ENCODE data around the gene TOR4A.

The TOR4A gene

DNA sequence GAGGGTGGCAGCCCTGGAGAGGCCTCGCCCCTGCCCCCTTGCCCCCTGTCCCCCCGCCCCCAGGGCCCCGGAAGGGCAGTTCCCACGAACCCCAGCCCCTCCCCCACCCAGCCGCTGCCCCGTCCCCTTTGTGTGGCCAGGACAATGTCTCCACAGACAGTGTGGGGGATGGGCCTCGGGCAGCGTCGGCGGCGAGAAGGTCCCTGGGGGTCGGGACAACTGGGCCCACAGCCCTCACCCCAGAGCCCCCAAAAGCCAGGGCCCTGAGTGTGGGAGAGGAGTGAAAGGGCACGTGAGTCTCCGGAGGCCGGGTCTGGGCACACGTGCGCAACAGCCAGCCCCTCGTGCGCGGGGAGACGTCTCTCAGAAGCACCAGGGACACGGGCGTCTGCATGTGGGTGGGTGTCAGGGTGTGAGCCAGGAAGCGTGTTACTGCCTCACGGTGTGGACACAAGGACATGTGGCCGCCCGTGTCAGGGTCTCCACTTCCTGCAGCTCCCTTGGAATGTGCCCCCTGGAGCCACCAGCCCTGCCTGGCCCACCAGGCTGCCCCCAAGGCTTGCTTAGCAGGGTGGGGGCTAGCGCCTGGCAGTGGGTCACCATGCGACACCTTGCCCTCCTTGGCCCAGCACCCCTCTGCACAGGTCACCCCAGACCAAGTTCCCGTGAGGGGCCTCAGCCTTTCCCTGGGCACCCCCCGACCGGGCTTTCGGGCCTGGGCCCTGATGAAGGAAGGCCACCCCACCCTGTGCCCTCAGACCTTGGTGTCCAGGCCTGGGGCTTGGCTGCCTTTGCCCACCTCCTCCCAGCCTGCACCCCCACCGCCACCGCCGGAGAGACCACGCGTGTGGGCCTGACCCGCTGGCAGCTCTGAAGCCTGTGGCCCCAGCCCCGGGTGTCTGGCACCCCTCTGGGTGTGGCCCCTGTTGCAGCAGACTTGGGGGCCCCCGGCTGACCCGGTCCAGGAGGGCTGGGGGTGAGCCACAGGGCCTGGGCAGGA is 37.3 kb downstream of the TOR4A start:
- Mint-ChIP-seq H3K4me1 (peaks cover 19% of the 10 kb centered on the region), H3K27me3 (ENCODE audit: low read depth, poor library complexity) (no peaks in the 10 kb centered on the region), H3K9me3 (no peaks in the 10 kb centered on the region), H3K36me3 (ENCODE audit: low read depth) (no peaks in the 10 kb centered on the region), H3K4me3 (no peak overlapping the region), H3K27ac (no peak overlapping the region)
- TF ChIP-seq, protein P1, sequence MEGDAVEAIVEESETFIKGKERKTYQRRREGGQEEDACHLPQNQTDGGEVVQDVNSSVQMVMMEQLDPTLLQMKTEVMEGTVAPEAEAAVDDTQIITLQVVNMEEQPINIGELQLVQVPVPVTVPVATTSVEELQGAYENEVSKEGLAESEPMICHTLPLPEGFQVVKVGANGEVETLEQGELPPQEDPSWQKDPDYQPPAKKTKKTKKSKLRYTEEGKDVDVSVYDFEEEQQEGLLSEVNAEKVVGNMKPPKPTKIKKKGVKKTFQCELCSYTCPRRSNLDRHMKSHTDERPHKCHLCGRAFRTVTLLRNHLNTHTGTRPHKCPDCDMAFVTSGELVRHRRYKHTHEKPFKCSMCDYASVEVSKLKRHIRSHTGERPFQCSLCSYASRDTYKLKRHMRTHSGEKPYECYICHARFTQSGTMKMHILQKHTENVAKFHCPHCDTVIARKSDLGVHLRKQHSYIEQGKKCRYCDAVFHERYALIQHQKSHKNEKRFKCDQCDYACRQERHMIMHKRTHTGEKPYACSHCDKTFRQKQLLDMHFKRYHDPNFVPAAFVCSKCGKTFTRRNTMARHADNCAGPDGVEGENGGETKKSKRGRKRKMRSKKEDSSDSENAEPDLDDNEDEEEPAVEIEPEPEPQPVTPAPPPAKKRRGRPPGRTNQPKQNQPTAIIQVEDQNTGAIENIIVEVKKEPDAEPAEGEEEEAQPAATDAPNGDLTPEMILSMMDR (IDR thresholded peaks at IDR 0.05), result no peak
- DNase-seq, result peak; percentile 45

DNA sequence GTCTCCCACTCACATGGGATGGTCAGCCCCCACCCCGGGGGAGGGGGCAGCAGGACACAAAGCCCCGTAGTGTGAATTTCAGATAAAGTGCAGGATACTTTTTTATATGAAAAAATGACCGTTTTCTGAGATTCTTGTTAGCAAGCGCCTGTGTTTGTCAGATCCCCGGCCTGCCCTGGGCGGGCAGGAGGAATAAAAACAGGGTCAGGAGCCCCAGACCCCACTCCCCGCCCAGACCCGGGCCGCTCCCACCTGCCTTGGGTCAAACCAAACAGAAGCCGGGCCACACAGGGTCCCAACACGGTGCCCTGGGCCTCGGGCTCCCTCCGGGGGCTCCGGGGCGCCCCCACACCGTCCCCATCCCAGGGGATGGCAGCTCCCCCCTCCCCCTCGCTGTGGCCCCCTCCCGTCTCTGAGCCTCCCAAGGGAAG is 38.1 kb downstream of the TOR4A start:
- H3K27ac Mint-ChIP-seq, result no peak overlapping the region
- peaks cover 19% of the 10 kb centered on the region for H3K4me1 Mint-ChIP-seq
- no peak overlapping the region for H3K4me3 Mint-ChIP-seq
- TF ChIP-seq, protein P1 (IDR thresholded peaks at IDR 0.05), result no peak
- no peaks in the 10 kb centered on the region for H3K36me3 Mint-ChIP-seq (ENCODE audit: low read depth)
- H3K9me3 Mint-ChIP-seq, result no peaks in the 10 kb centered on the region
- DNase-seq, result no peak
- no peaks in the 10 kb centered on the region for H3K27me3 Mint-ChIP-seq (ENCODE audit: low read depth, poor library complexity)

DNA sequence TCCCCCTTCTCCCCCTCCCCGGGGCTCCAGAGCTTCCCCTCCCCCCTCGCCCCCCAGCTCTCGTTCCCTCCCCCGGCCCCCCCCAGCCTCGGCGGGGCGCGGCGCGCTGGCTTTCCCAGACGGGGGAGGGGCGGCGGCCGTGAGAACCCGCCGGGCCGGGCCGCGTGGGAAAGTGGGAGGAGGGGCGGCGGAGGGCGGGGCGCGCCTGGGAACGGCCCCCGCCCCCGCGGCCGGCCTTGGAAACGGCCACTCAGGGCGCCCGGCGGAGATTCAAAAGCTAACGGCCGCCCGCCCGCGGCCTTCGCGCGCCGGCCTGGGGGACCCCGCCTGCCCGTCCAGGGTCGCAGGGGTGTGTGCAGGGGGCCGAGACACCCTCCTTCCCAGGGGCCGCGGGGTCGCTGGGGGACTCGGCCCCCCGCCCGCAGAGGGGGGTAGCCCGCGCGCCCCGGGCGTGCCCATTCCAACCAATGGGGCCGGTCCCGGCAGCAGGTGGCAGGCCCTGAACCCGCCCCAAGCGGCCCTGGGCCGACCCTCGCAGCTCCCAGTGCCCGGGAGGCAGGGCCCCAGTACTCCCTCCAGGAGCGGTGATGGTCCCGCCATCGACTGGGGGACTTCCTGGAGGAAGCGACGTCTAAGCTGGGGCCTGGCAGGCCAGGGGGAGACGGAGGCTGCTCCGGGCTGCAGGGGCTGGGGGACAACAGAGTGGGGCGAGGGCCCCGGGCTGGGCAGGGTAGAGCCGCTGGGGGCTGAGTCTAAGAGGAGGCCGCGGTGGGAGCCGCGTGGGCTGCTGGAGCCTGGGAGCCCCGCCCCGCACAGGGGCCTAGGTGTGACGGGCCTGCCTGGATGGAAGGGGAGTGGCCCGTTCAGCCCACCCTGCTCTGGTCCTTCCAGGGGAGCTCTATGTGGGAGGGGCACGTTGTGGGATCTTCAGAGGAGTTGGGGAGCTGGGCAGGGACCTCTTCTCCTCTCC is 38.8 kb downstream of the TOR4A start:
- Mint-ChIP-seq H3K4me3 (no peak overlapping the region), H3K27ac (no peak overlapping the region), H3K9me3 (no peaks in the 10 kb centered on the region), H3K36me3 (ENCODE audit: low read depth) (no peaks in the 10 kb centered on the region), H3K27me3 (ENCODE audit: low read depth, poor library complexity) (no peaks in the 10 kb centered on the region), H3K4me1 (peaks cover 19% of the 10 kb centered on the region)
- TF ChIP-seq, protein P1 (IDR thresholded peaks at IDR 0.05), result no peak
- DNase-seq, result peak; percentile 85

DNA sequence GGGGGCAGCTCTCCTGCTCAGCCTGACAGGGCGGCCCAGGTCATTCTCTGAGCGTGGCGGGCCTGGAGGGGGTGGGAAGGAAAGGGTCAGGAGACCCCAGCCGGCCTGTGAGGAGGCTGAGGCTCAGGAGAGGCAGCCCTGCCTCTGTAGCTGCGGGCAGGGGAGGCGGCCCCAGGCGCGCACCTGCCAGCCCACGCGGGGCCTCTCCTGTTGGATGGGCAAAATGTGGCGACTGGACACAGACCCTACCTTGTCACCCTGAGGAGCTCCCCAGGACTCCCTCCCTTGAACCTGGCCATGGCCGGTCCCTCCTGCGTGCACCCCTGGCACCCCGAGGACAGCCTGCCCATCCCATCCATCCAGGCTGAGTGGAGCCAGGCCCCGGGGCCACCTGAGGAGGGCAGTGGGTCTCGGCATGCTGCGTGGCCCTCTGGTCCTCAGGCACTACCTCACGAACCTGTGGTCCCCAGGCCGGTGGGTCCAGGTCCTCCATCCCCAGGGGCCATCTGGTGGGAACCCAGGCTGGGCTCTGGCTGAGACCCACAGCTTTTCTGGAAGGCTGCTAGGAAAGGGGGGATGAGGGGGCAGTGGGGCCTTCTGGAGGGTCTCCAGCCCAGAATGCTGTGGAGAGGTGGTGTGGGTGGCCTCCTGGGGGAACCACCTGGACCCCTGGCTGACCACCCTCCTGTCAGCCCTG is 39.6 kb downstream of the TOR4A start:
- H3K27ac Mint-ChIP-seq, result no peak overlapping the region
- peak; percentile 10 for DNase-seq
- H3K4me3 Mint-ChIP-seq, result no peak overlapping the region

More for the DNA sequence above, 39.6 kb downstream of the TOR4A start:
- TF ChIP-seq, protein P1 (IDR thresholded peaks at IDR 0.05), result no peak
- Mint-ChIP-seq H3K27me3 (ENCODE audit: low read depth, poor library complexity) (no peaks in the 10 kb centered on the region), H3K36me3 (ENCODE audit: low read depth) (no peaks in the 10 kb centered on the region), H3K4me1 (peaks cover 19% of the 10 kb centered on the region), H3K9me3 (peaks cover 4% of the 10 kb centered on the region)

All from nephron progenitor cell (in vitro differentiated cells).